ENCODE measurements around the gene FAT2.

- TF ChIP-seq RAD21 (conservative IDR thresholded peaks at IDR 0.05 in 1 of 2, IDR thresholded peaks at IDR 0.05 in 1 of 2) (no peak), JUN (IDR thresholded peaks at IDR 0.05) (no peak), ELK1 (IDR thresholded peaks at IDR 0.05; ENCODE audit: low read depth, low read length) (no peak), POLR2A (IDR thresholded peaks at IDR 0.05; ENCODE audit: low read length) (no peak), MAX (IDR thresholded peaks at IDR 0.05) (no peak), CTCF (IDR thresholded peaks at IDR 0.05) (no peak), CEBPB (IDR thresholded peaks at IDR 0.05) (no peak), ESRRA (IDR thresholded peaks at IDR 0.05; ENCODE audit: borderline replicate concordance, low read length) (no peak)
Observed at GRCh38 chr5:151577566-151577965, 13.6 kb downstream of the FAT2 start.

Measured in A549 (cell line).